HG03439 (cell line): ENCODE data around the gene METTL25B.

ENCODE experiments used
- ATAC-seq: cut with Tn5 transposase; IDR thresholded peaks from one replicate; pipeline ENCODE4 v1.9.1; 2021; ENCODE audit warnings: mild to moderate bottlenecking, moderate library complexity; ENCODE audit not compliant: unreplicated experiment

The METTL25B gene

DNA sequence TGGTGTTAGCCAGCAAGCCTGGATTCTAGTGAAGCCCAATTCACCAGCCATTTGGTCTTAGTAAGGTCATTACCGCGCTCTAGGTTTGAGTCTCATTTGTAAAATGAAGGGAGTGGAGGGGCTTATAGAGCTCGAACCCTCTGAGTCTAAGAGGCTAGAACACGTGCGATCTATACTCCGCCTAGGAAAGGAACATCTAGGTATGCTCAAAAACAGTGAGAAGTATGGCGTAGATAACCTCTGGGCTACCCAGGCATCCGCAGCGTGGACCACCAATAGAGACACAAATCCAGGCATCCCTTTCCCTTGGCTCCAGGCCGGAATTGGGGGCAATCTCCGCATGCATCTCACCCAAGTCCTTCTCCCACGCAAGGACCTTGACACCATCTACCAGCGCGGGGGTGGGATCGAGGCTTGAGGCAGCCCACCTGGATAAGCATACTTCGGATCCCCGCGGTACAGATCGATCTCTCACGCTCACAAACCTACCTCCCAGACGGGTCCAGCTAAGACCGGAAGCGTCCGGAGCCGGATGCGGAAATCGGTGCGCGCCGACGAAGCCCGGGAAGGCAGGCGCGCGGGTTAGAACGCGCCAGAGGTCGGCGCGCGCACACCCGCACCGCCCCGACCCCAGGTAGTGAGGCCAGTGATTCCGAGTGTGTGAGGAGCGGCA, at the start of gene METTL25B:
TSS of gene METTL25B (plus strand) at position 544 of the 673 bp plus-strand sequence. CDS start 636 bp downstream, outside the sequence.
- peak; percentile 56 for ATAC-seq

DNA sequence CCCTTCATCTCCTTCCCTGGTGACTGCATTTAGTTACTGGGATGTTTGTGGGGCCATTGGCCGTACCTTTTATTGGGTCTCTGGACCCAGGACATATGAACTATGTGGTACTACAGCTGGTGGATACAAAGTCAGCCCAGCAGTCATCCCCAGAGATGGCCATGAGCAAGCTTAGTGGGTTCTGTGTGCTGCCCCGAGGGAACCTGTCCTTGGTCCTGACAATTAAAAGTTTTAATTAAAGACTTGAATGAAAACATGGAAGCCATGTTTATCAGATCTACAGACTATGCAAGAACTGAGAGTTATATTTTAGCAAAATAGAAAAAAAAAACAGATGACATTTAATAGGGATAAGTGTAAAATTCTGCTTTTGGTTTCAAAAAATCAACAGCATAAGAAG, 48.2 kb upstream of the METTL25B start:
- no peak for ATAC-seq

DNA sequence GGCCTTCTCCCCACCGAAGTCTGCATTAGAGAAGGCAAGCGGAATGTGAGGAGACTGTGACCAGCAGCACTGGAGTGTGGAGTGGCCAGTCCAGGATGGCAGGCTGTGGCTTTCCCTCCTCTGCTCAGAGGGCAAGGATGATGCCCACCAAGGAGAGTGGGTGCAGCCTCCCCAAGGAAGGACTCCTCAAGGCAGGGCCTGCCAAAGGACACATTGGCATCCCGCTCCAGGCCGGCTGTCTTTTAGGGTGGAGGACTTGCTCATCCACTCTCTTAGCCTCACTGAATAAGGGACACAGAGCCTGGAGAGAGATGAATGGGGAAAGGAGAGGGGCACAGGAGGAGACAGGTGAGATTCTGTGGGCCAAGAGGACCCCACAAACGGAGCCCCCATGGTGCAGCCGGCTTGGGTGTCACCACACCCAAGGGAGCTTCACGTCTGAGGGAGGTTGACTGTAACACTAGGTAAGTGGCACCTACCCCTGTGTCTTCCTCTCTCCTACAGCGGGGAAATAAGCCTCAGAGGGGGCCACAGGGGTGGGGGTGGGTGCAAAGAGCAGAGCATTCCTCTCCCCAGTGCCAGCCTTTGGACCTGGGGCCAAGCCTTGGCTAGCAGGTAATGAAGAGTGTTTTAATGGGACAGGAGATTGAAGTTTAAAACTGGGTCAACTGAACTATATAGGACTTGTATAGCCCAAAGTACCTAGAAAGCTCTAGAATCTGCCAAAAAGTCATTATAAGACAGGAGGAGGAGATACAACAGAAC, 46.9 kb upstream of the METTL25B start:
- ATAC-seq: no peak

DNA sequence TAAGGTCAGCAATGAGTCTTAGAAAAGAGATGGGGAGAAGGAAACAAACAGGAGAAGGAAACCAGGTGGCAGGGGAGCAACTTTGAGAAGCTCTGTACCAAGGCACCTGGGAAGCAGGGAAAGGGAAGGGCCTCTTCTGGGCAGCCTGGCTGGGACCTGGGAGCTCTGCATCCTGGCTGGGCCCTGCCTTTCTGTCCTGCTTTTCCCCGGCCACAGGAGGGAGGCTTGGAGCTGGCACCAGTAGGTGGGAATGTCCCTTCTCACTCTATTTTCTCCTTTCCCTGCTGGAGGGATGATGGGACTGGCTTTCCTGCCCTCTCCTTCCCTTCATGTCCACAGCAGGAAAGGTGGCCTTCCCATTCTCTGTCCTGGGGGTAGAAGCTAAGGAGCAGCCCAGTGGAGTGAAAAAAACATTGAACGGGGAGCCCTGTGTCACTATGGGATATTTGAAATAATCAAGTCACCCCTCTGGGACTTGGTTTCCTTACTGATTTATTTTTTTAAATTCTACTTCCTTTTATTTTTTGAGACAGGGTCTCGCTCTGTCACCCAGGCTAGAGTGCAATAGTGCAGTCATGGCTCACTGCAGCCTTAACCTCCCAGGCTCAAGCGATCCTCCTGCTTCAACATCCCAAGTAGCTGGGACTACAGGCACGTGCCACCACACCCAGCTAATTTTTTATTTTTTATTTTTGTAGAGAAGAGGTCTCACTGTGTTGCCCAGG, 45.9 kb upstream of the METTL25B start:
- no peak for ATAC-seq

DNA sequence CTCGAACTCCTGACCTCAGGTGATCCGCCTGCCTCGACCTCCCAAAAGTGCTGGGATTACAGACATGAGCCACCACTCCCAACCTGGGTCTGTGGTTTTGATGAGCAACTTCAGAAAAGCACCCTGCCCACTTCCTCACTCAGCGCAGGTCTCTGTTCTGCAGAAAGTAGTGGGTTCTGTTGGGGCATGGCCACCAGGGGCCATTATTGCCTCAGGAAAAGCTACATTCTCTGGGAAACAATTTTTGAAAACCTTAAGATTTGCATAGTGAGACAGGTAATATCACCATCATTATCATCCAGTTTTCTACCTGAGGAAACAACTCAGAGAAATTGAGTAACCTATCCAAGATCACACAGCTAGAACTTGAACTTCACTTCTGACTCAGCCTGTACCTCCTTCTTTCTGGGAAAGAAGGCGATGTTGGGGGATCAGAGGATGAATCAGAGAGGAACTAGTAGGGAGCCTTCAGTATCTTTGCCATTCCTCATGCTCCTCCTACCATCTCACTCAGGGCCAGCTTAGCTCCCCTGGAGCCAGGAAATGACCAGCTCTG, 44.0 kb upstream of the METTL25B start:
- ATAC-seq: no peak

DNA sequence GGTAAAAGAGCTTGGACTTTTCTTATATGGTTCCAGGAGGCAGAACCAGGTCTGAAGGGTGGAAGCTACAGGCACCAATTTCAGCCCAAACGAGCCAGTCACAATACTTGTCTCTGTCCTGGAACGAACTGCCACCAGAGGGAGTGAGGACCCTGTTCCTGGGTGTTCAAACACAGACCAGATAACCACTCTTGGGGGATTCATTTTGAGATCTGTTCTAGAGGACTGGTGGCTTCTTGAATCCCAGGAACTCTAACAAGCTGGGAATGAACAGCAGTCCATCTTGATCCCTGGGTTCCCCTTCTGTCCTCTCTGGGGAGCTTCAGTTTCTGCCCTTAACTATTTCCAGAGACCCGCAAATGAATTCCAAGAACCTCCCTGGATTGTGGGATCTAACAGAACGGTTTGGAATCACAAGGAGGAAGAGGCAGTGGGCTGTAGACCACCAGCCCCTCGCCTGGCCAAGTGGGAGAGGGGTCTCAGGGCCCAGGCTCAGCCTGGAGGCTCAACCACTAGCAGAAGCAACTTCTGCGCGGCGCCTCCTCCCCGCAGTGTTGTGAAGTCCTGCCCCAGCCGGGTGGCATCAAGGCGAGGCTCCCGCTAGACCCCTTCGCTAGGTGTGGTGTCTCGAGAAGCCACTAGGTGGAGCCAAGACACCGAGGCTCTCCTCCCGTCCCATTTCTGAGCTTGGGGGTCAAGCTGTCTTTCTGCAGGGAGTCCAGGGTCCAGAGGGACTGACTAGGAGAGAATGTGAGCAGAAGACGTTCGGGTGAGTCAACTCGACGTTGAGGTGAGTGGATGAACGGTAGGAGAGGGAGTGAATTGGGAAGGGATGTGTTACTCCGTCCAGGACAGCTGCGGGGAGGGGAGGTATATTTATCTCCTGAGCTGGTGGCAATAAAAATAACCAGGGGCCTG, 39.0 kb upstream of the METTL25B start:
- peak; percentile 74 for ATAC-seq

DNA sequence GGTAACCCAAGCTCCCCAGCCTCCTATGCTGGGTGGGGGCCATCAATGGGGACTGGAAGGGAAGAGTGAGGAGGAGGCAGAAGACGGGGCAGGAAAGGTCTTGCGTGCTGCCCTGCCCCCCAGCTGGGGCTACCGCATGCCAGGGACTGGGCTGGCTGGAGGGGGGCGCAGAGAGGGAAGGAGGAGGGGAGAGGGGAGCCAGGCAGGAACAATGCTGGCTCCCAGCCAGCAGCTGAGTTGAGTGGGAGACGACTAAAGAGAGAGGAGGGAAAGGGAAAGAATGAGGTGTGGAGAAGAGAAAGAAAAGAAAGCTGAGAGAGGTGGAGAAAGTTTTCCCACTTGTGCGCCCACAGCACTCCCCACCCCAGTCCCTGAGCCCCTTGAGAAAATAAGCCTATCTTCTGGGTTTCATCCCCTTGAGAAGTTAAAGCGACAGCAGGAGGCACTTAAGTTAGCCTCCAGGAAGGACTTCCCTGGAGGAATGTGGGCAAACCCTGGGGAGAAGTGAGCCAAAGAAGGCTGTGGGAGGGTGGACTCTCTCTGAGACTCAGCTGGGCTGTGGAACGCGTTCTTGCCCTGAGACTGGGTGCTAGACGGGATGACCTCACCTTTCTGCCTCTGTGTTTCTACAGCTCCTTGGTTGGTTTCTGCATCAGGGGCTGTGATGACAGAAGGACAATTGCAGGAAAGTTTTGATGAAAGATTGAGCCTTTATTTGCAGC, 38.2 kb upstream of the METTL25B start:
- no peak for ATAC-seq

DNA sequence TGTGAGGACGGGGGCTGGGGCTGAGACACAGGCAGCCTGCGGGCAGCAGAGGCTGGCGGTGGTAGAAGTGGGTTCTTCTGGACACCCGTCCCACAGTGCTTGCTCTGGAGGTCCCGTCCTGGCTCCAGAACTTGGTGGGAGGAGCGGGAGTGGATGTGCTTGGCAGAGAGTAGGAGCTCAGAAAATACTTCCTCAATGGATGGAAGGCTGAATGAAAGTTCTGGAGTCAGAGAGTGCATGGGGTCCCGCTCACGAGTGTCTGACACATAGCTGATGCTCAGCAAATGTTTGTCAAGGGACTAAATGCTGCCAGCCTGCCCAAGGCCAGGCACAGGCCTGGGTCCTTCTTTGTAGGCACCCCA, 37.6 kb upstream of the METTL25B start:
- ATAC-seq: no peak

DNA sequence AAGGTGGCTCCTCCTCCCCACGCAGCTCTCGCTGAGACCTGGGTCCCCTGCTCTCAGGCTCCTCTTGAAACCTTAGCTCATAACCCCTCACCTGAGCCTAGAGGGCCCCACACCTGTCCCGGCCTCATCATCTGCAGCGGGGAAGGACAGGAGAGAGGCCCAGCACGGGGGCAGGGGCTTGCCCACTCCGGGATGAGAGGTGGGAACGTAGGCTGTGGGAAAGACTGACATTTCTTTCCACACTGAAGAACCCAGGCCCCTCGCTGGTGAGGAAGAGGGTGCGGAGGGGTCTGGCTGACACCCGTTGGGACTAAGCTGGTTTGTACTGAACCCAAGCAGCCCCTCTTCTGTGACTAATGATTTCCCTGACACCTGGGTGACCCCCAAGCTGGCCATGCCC, 37.1 kb upstream of the METTL25B start:
- ATAC-seq: no peak

DNA sequence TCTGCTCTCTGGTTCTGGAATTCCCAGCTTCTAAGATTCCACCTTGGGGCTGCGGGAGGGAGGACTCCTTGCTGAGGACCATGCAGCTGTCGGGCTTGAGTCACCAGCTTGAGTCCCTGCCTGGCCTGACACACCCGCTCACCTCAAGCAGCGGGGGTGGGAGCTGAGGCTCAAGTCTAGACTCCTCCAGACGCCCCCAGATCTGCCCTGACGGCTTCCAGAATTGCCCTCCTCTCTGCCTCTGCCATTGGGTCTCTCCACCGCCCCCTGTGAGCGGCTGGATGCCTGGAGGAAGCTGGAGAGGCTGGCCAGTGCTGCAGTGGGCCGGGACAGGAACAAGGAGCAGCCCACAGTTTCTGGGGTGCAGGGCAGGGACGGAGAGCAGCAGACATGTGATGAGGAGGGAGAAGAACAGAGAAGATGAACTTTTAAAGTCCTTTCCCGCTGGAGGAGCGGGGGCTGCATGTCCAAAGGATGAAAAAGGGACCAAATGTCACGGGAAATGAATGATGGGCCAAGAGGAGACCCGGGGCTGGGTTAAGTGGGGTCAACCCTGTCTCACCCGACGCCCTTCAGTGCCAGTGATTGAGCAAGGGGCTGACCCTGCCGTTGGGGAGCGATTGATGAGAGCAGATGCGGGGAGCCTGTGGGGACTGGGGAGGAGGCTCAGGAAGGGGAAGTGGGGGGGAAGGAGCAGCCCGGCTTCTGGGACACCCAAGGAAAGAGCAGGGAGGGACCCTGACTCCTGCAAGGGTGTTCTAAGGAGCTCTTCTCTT, 36.4 kb upstream of the METTL25B start:
- ATAC-seq: no peak

DNA sequence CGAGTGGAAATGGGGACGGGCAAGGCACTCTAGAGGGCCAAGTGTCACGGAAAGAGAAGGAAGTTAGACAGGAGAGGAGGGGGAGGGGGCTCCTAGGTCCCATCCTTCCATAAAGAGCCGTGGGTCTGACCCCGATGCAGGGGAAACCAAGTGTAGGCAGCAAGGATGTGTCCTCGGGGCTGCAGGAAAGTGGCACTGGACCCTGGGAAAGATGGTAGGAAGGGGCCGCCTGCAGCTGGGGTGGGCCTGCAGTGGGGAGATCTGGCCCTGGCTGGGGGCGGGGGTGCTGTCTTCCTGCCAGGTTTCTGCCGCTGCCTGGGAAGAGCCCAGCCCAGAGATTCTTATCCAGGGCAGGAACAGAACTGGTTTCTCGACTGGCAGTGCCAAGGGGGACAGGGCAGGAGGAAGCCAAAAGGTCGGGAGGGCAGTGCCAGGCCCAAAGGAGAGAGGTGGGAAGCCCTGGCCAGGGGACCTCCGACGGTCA, 35.8 kb upstream of the METTL25B start:
- no peak for ATAC-seq

DNA sequence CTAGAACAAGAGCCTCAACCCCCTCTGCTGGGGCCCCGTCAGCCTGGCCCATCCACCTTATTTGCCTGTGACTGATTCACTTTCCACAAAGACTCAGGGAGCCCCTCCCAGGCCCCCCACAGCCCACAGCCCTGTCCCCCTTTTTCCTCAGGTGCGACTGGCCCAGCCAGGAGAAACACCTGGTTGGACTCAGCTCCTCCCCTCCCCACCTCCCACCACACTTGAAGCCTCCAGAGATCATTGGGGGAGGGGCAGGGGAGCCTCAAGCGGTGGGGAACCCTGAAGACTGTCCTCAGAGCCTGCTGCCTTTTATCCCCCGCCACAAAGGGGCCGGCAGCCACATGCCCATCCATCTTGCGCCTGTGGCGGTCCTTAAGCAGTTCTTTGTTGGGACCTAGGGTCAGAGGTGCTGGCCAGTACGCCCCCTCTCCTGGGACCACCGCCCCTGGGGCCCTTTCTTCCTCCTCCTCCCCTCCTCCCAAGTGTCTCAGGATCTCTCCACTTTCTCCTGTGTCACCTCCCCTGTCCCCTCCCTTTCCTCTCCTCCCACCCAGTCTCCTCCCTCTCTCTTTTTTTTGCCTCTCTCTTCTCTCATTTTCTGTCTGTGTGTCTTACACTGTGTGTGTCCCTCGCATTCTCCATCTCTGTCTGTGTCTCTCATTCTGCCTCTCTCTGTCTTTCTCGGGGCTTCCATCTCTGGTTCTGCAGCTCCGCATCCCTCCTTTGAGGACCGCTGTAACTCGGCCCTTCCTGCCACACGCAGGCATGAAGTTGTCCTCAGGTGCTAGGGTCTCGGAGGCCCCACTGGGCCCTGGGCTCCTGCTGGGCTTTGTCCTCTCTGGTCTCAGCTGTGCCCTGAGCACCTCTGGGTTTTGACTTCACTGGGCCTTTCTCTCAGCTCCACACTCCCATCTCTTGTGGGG, 35.1 kb upstream of the METTL25B start:
- no peak for ATAC-seq

DNA sequence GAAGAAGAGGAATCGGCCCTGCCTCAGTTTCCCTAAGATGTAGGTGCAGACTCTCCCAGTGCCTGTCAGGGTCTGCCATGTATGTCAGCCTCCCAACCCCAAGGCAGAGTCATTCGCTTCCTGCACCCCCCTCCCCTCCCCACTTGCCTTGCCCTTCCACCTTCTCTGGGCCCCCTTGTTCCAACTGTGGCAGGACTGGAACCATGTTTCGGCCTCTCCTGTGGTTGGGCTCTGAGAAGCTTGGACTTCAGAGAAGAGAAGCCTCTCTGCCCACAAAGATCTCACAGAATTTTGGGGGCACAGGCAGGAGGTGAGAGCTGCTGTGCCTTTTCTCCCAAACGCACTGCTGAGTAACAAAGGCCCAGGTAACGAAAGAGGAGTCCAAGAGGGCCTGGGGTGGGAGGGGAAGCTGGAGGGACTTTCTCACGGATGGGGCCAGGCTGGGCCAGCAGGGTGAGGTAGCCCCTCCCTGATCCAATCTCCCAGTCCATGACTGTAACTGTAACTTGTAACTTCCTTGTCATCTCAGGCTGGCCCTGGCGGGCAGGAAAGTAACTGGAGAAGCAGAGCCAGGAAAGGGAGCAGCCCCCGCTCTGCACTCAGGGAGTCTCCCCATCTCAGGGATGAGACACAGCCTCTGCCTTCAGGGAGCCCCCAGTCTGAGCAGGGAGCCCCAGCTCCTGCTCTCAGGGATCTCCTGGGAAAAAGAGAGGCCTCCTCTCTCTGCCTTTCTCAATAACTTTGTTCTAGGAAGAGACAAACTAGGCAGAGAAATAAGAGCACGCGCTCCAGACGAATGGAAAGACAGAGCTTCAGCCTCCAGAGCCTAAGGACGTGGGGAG, 34.2 kb upstream of the METTL25B start:
- no peak for ATAC-seq

DNA sequence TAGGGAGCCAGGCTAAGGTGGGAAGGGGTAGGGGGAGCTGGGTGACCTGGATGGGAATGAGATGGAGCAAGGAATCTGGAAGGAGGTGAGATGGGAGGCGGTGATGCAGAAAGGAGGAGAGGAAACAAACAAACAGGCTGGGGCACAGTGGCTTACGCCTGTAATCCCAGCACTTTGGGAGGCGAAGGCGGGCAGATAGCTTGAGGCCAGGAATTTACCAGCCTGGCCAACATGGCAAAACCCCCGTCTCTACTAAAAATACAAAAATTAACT, 33.6 kb upstream of the METTL25B start:
- no peak for ATAC-seq

DNA sequence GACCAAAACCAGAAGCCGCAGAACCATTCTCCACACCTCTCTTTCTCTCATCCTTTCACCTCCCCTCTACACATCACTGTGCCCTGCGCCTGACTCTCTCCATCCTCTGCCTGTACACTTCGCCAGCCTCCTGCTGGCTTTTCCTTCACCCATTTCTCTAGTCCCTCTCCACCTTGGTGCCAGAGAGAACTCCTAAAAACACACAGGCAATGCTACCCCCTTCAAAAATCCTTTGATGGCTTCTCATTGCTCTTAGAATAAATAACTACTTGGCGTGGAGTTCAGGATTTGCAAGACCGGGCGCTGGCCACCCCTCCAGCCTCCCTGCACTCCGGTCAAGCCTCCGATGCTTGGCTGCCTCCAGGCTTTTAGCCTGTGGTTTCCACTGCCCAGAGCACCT, 31.5 kb upstream of the METTL25B start:
- no peak for ATAC-seq

DNA sequence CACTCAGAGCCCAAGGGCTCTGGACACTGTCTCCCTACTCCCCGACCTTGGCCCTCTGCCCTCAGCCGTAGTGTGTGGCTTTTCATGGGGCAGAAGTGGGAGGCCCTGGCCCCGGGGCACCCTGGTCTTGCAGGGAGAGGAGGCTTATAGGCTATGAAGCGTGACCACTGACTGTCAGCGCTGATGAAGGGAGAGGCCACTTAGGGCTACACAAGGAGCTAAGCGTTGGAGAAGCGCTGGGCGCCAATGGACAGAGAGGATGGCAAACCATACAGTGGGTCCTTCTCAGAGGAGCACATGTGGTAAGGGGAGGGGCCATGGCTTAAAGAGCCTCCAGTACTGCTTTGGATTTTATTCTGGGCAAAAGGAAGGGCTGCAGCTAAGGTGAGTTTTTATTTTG, 30.8 kb upstream of the METTL25B start:
- no peak for ATAC-seq

DNA sequence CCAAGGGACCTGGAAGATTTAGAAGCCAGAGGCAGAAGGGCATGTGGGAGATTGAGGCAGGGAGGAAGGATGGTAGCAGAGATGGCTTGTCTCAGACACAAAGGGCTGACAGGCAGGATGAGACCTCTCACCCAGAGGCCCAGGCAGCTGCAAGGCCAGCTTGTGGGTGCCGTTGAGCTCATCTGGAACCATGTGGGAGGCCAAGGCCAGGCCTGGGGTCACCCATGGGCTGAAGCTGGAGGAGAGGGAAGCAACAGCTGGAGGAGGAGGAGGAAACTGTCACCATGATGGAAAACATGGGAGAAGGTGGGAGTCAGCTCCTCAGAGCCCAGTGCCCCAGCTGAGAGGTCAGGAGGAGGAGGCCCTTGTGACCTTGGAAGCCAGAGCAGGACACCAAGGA, 29.3 kb upstream of the METTL25B start:
- ATAC-seq: no peak
